ENCODE data around the gene MAPKAP1.

MAPKAP1 gene

GRCh38 chr9:125486152-125486508, 220.9 kb downstream of the MAPKAP1 start:
- no peak for DNase-seq

DNA sequence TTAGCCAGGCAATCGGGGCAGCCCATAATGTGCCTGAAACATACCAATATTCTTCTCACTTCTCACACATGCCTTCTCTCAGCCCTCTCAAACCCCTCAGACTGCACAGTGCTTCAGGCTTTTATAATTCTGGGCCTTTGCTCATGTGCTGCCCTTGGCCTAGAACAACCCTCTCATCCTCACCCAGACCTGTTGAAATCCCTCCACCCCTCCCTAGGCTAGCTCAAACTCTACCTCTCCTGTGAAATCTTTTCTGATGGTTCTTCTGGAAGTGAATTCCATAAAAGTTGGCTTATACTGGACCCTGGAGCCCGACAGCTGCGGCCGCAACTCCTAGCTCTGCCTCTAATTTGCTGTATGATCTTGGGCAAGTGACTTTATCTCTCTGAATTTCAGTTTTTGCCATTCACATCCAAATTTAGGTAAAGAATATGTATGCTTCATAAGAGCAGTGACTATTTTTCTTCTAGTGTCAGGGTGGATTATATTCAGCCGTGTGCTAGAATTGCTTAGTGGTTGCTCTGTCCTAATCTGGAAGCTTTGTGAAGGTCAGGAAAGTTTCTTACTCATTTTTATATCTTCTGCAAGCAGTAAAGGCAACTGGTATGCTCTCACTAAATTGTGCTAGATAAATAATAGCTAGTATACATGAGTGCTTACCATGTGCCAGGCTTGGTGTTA, 221.4 kb downstream of the MAPKAP1 start:
- no peak for DNase-seq

DNA sequence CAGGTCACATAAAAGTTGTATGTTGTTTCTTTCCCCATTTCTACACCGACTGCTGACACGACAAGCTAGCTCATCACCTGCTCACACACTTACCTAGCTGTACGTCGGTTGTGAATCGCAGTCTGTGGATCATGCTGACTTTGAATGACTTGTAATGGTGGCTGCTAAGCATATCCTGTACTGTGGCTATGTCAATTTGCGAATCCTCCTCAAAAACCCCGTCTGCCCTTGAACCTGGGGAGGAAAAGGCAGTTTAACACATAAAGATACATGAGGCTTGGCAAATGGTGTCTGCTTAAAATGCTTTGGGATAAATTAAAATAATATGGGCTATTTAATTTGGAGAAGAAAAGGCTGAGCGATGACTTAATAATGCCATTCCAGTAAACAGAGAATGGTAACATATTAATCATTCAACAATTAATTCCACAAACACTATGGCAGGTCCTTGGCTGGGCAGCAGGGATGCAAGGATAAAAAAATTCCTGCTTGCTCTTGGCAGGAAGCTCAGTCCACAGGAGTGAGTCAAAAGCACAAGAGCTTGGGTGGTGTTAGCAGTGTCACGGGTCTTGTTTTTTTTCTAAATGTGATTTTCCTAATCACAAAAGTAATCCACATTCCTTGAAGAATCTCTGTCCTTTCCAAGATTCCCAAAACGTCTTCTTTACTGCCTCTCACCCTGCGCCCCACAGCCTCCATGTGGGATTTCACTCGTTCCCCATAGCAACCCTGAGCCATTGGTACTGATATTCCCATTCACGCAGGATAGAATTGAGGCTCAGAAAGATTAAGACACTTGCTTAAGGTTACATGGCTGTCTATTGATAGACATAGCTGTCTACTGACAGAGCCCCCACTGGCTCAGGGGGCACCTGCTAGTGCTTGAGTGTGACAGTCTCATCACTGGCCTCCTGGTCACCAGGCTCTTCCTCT, 222.4 kb downstream of the MAPKAP1 start:
- DNase-seq: peak in 3 of 51 donors; percentile 8 to 19 (median 12)

GRCh38 chr9:125483697-125484096, 223.3 kb downstream of the MAPKAP1 start:
- DNase-seq: no peak

DNA sequence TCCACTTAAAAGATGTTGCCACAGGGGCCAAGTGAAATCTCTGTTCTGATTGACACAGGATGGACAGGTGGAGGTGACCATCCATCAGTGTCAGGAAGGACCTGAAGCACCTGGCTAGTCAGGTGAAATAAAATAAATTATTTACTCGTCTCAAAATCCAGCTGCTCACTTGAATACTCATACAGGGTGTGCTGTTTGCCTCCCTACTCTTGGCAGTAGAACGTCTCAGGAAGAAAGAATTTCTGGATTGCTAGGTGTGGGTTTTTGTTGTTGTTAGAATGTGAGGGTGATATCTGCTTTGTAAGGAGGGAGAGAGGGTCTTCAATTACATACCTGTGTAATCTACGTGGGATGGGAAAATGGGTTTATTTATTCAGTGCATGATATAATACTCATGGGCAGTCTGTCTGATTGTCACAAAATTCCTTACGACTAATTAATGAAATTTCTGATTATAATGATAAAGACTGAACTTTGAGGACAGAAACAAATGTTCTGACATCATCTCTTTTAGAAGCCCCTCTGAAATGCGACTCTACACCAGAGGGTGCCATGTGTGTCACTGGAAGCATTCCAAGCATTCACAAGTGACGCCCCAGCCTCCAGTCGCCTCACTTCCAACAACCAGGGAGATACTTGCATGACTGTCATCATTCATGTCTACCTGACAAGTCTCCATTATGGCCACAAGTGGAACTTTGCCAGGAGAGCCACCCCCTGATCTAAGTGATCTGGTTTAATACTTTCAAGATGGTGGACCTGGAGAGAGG, 227.0 kb downstream of the MAPKAP1 start:
- DNase-seq: no peak

GRCh38 chr9:125477089-125477544, 229.9 kb downstream of the MAPKAP1 start:
- DNase-seq: no peak

- no peak for DNase-seq
Measured at GRCh38 chr9:125476645-125477044, 230.4 kb downstream of the MAPKAP1 start.

- DNase-seq: no peak
Measured at GRCh38 chr9:125475385-125475784, 231.6 kb downstream of the MAPKAP1 start.

- no peak for DNase-seq
Measured at GRCh38 chr9:125472926-125473701, 233.9 kb downstream of the MAPKAP1 start.

DNA sequence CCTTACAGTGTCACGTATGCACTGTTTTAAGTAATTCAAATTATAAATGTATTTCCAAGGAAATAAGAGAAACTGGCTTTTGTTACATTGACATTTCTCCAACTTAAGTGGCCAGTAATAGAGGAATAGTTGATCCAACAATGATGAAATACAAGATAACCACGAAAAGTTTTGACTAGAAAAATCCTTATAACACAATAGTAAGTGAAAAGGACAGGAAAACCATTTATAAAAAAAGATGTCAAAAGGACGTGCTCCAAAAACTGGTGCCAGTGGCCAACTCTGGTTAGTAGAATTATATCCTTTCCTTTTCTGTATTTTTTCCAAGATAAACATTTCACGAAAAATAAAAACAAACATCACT, 234.5 kb downstream of the MAPKAP1 start:
- DNase-seq: no peak

DNA sequence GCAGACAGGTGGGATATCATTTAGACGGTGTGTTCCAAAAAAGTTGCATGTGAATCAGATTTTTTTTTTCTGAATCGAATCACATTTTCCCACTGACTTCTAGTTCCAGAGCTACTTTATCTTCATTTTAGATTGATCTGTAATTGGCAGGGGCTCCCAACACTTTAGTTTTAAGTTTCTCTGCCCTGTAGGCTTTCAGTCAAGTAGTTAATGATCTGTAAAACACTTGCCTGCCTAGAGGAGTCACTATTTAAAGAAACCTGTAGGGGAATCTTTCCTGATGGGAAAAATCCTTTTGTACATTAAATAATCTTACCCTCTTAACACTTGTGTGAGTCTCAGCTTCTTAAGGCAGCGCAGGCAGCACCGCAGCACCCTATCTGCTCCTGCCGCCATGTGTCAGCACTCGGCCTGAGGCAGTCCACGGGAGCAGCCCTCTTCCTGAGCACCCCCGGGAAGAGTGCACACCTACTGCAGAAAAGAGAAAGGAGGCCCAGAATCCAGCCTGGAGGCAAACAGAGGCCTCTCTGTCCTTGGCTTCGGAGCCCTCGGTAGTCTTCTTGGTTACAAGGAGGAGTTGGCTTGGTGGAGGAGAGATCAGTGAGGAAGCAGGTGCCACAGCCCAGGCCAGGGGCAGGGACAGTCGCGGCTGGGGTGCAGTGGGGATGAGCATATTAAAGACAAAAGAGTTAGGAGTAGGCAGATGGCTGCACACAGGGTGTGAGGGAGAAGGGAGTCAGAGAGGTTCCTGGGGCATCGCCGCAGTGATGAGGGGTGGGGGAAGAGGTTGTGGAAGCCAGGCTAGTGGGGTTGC, 236.0 kb downstream of the MAPKAP1 start:
- no peak for DNase-seq

DNA sequence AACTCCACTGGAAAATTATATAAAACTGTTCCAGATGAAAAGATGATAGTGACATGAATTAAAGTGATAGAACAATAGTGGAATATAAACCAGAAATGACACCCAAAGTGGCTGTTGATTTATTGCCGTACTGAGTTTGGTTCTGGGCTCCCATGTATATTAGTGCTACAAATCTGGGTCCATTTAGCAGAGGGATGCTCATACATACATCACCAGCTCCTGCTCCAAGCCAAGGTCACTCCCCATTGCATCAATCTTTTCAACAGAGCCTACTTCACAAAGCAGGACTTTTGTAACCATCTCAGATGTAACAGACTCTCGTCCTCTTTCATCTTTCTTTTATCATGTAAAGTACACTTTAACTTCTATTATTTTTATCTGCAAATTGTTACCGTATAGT, 236.8 kb downstream of the MAPKAP1 start:
- DNase-seq: no peak

GRCh38 chr9:125468646-125469045, 238.4 kb downstream of the MAPKAP1 start:
- DNase-seq: no peak

GRCh38 chr9:125467116-125467740, 239.8 kb downstream of the MAPKAP1 start:
- no peak for DNase-seq

DNA sequence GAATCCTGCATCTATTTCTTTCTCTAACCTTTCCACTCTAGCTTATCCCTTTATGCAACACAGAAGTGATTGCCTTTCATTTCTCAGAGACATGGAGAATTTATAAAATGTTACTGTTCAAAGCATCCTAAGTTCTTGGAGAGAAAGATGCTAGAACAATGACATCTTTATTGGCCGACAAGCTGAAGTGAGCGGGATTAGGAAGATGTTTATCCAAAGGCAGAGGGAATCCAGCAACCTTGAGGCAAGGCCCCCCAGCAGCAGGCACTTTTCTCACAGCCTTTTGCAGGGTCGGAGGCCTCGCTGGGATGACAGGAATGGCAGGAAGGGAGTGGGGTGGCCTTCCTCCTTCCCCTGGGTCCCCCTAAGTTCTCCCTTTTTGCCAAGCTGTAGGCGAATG, 240.6 kb downstream of the MAPKAP1 start:
- no peak for DNase-seq

DNA sequence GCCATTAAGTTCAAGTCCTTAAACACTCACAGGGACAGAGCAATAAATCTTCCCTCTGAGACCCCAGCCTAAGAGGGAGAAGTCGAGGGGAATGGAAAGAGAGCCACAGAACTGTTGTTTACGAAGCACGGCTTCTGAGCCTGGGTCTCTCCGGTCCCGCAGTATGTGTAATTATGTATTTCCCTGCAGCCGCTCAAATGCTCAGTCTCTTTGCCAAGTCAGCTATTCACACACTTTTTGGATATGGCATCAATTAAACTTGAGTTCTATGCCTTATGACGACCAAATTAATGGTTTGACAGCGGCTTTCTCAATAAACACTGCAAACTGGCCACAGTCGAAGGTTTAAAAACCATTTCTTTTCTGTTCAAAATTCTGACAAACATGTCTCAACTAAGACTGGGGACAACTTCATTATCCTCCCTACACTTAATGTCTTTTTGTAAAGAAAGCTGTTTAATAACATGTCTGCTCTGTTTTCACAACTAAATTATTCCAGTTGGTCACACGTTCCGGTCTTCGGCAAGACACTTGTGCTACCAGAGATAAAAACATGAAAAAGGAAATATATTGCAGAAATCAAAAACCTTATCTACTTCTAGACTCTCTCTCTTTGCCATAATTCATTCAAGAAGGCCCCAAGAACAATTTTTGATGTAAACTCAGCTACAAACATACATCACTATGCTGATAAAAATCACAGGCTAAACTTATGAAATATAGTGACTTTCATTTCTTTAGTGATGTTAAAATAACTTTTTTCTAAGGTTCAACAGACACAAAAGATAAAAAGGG, 242.2 kb downstream of the MAPKAP1 start:
- DNase-seq: no peak

DNA sequence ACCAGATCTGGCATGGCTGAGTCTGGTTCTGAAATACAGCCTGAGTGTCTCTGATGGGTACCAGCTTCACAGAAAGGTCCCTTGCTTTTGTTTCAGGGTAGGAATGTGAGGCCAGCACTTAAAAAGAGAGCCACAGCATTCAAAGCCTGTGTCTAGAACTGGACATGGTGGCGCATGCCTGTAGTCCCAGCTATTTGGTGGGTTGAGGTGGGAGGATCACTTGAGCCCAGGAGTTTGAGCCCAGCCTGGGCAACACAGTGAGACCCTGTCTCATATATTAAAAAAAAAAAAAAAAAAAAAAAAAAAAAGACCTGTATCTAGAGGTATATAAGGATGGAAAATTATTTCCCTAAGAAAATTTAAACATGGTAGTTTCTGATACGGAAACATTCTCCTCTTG, 243.1 kb downstream of the MAPKAP1 start:
- DNase-seq: no peak

GRCh38 chr9:125462861-125463291, 244.1 kb downstream of the MAPKAP1 start:
- DNase-seq: no peak

- DNase-seq: no peak
Measured at GRCh38 chr9:125461636-125462190, 245.3 kb downstream of the MAPKAP1 start.

All from hypothalamus (tissue), 51 donors.